Measurements from ENCODE around the gene EP400. TPM values are rescaled to one million over a fixed set of nuclear protein-coding genes. Genes with fewer than 3 reads are reported as not detected.

The EP400 gene
- total RNA-seq, 1 experiment from 2014 or later = 61.7 TPM

DNA sequence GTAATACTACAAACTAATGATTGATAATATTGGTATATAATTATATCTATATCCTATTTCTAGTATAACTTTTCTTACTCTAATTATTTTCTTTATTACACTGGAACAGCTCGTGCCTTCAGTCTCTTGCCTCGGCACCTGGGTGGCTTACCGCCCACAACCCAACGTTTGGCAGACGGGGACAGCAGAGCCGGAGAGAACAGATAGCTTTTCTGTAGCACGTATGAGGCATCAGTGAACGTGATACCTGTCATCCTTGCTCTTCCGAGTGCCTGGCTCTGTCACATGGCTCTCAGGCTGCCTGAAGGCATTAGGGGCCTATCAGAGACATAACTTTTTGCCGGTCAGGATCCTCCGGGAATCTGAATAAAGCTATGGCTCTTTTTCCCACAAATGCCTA is 15.2 kb upstream of the EP400 start:
- Mint-ChIP-seq H3K36me3 (ENCODE audit: insufficient read depth in 1 of 3, low read depth in 3 of 3) (peaks cover 50 to 88% (median 63%) of the 10 kb centered on the region in 3 experiments), H3K4me3 (no peak overlapping the region), H3K4me1 (peaks cover 3 to 4% of the 10 kb centered on the region in 2 experiments), H3K9me3 (no peaks in the 10 kb centered on the region), H3K27me3 (ENCODE audit: low read depth) (no peaks in the 10 kb centered on the region), H3K27ac (no peak overlapping the region)
- Histone ChIP-seq H3K9me3 (ENCODE audit: control insufficient read depth, low read depth, low read length) (no peaks in the 10 kb centered on the region), H3K4me1 (ENCODE audit: insufficient read depth, low read length) (no peaks in the 10 kb centered on the region), H3T11ph (ENCODE audit: low read length) (no peak overlapping the region), H3K79me1 (ENCODE audit: insufficient read depth, low read depth, low read length, poor library complexity, severe bottlenecking) (peaks cover 4% of the 10 kb centered on the region), H4K20me1 (ENCODE audit: control insufficient read depth, insufficient read depth, insufficient read length) (no peaks in the 10 kb centered on the region), H3K14ac (ENCODE audit: insufficient read depth, low read length) (no peak overlapping the region), H2AK5ac (ENCODE audit: insufficient read length, low read length) (no peak overlapping the region), H2BK5ac (ENCODE audit: insufficient read length, low read length) (no peak overlapping the region), H3K18ac (ENCODE audit: insufficient read length, low read depth, low read length) (no peak overlapping the region), H3K4me2 (ENCODE audit: insufficient read depth, insufficient read length, low read length) (no peak overlapping the region), H3K27ac (ENCODE audit: insufficient read length, low read depth, low read length) (no peak overlapping the region), H3K9ac (ENCODE audit: extremely low read depth, insufficient read length, low read length) (no peak overlapping the region), H4K91ac (ENCODE audit: insufficient read length, low read depth, low read length) (no peak overlapping the region), H3K56ac (ENCODE audit: insufficient read length, low read depth, low read length) (no peak overlapping the region), H3K23ac (ENCODE audit: insufficient read length, low read depth, low read length) (no peak overlapping the region), H2BK20ac (ENCODE audit: low read depth, low read length, poor library complexity, severe bottlenecking) (no peak overlapping the region), H4K8ac (replicated peaks; ENCODE audit: insufficient read length, low read depth, low read length) (no peak overlapping the region), H2BK120ac (ENCODE audit: low read depth, low read length, poor library complexity, severe bottlenecking) (no peak overlapping the region), H3K4ac (ENCODE audit: low read depth, low read length) (no peak overlapping the region), H2BK15ac (ENCODE audit: low read depth, low read length) (no peak overlapping the region), H3K27me3 (ENCODE audit: insufficient read depth, low read length) (no peaks in the 10 kb centered on the region), H2AFZ (ENCODE audit: low read length) (no peak overlapping the region), H4K5ac (ENCODE audit: insufficient read length, low read depth, low read length) (no peak overlapping the region), H3K79me2 (ENCODE audit: insufficient read depth, low read length) (peaks cover 7% of the 10 kb centered on the region; the same call in 1 of the 2 replicates), H2BK12ac (ENCODE audit: insufficient read length, low read depth, low read length) (no peak overlapping the region), H3K23me2 (ENCODE audit: insufficient read length, low read depth, low read length, poor library complexity, severe bottlenecking) (peaks cover 3% of the 10 kb centered on the region)
- no peak for DNase-seq
- whole genome bisulfite sequencing (ENCODE audit: extremely low coverage, insufficient read length, low lambda C conversion rate) = no CpG with 5 or more reads among the region's 11 CpGs
- TF ChIP-seq, protein P1, sequence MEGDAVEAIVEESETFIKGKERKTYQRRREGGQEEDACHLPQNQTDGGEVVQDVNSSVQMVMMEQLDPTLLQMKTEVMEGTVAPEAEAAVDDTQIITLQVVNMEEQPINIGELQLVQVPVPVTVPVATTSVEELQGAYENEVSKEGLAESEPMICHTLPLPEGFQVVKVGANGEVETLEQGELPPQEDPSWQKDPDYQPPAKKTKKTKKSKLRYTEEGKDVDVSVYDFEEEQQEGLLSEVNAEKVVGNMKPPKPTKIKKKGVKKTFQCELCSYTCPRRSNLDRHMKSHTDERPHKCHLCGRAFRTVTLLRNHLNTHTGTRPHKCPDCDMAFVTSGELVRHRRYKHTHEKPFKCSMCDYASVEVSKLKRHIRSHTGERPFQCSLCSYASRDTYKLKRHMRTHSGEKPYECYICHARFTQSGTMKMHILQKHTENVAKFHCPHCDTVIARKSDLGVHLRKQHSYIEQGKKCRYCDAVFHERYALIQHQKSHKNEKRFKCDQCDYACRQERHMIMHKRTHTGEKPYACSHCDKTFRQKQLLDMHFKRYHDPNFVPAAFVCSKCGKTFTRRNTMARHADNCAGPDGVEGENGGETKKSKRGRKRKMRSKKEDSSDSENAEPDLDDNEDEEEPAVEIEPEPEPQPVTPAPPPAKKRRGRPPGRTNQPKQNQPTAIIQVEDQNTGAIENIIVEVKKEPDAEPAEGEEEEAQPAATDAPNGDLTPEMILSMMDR (conservative IDR thresholded peaks at IDR 0.05) = no peak
